ENCODE data around the gene TYRO3. TPM values are rescaled to one million over a fixed set of nuclear protein-coding genes. Genes with fewer than 3 reads are reported as not detected.
A peak's percentile ranks its signal among the peaks of the same experiment; 100 is the strongest.
"Not testable (repeated sequence)": the region's sequence is repeated elsewhere in the genome, so short reads cannot be mapped to it uniquely, and the experiment has no call there.

Gene TYRO3
- total RNA-seq, 2 experiments from 2014 or later, result 0.29 to 0.71 TPM

GRCh38 chr15:41577863-41578735, 19.1 kb downstream of the TYRO3 start:
- Mint-ChIP-seq H3K4me1 (ENCODE audit: low read depth) (no peaks in the 10 kb centered on the region), H3K9me3 (ENCODE audit: insufficient read depth) (no peaks in the 10 kb centered on the region), H3K27ac (no peak overlapping the region), H3K36me3 (ENCODE audit: low read depth) (no peaks in the 10 kb centered on the region), H3K4me3 (no peak overlapping the region), H3K27me3 (ENCODE audit: low read depth) (peaks cover 8% of the 10 kb centered on the region)
- CTCF ChIA-PET, result interaction anchor here (0.8 to 1.8 kb wide), 3 partner anchors 10 to 25 kb away, joined by 3 to 4 read pairs (median 3); no protein-coding TSS in a partner anchor
- POLR2A ChIA-PET, result no interaction called here
- no peak for DNase-seq
- ATAC-seq, result no peak

- DNase-seq (no peak), ATAC-seq (no peak)
- Mint-ChIP-seq H3K27me3 (ENCODE audit: low read depth) (peaks cover 13% of the 10 kb centered on the region), H3K36me3 (ENCODE audit: low read depth) (no peaks in the 10 kb centered on the region), H3K27ac (no peak overlapping the region), H3K9me3 (ENCODE audit: insufficient read depth) (no peaks in the 10 kb centered on the region), H3K4me1 (ENCODE audit: low read depth) (no peaks in the 10 kb centered on the region), H3K4me3 (no peak overlapping the region)
- CTCF ChIA-PET, result interaction anchor here (1.2 to 1.8 kb wide), 2 partner anchors 21 to 25 kb away, joined by 3 to 4 read pairs; no protein-coding TSS in a partner anchor
- POLR2A ChIA-PET, result no interaction called here
Measured at GRCh38 chr15:41578736-41579383, 19.8 kb downstream of the TYRO3 start.

- ChIA-PET POLR2A (no interaction called here), CTCF (interaction anchor here (0.8 to 2.0 kb wide), 5 partner anchors 22 to 323 kb away, joined by 3 to 8 read pairs (median 3); partner anchors contain the start of gene MGA)
- no peaks in the 10 kb centered on the region for H3K36me3 Mint-ChIP-seq (ENCODE audit: low read depth)
- no peak overlapping the region for H3K27ac Mint-ChIP-seq
- H3K27me3 Mint-ChIP-seq (ENCODE audit: low read depth), result peaks cover 22% of the 10 kb centered on the region
- ATAC-seq, result no peak
- DNase-seq, result no peak
- peaks cover 9% of the 10 kb centered on the region for H3K4me1 Mint-ChIP-seq (ENCODE audit: low read depth)
- no peaks in the 10 kb centered on the region for H3K9me3 Mint-ChIP-seq (ENCODE audit: insufficient read depth)
- H3K4me3 Mint-ChIP-seq, result no peak overlapping the region
Measured at GRCh38 chr15:41581110-41581509, 22.1 kb downstream of the TYRO3 start.

GRCh38 chr15:41583795-41584194, 24.8 kb downstream of the TYRO3 start:
- H3K4me3 Mint-ChIP-seq, result no peak overlapping the region

GRCh38 chr15:41584636-41585126, 25.7 kb downstream of the TYRO3 start:
- Mint-ChIP-seq H3K27me3 (ENCODE audit: low read depth) (peaks cover 39% of the 10 kb centered on the region), H3K4me1 (ENCODE audit: low read depth) (peaks cover 9% of the 10 kb centered on the region), H3K36me3 (ENCODE audit: low read depth) (no peaks in the 10 kb centered on the region), H3K4me3 (peak overlapping the region; percentile 45), H3K9me3 (ENCODE audit: insufficient read depth) (no peaks in the 10 kb centered on the region), H3K27ac (no peak overlapping the region)
- CTCF ChIA-PET, result interaction anchor here (1.3 to 2.0 kb wide), 3 partner anchors 11 to 119 kb away, joined by 3 to 8 read pairs (median 8); no protein-coding TSS in a partner anchor
- ATAC-seq (no peak), DNase-seq (no peak)
- POLR2A ChIA-PET, result no interaction called here

More at GRCh38 chr15:41583795-41584194, 24.8 kb downstream of the TYRO3 start:
- ChIA-PET CTCF (no interaction called here), POLR2A (no interaction called here)
- H3K9me3 Mint-ChIP-seq (ENCODE audit: insufficient read depth), result no peaks in the 10 kb centered on the region
- no peak overlapping the region for H3K27ac Mint-ChIP-seq
- H3K36me3 Mint-ChIP-seq (ENCODE audit: low read depth), result no peaks in the 10 kb centered on the region
- DNase-seq (no peak), ATAC-seq (no peak)
- peaks cover 39% of the 10 kb centered on the region for H3K27me3 Mint-ChIP-seq (ENCODE audit: low read depth)
- peaks cover 9% of the 10 kb centered on the region for H3K4me1 Mint-ChIP-seq (ENCODE audit: low read depth)

- Mint-ChIP-seq H3K4me1 (ENCODE audit: low read depth) (peaks cover 9% of the 10 kb centered on the region), H3K4me3 (peak overlapping the region; percentile 45), H3K27ac (no peak overlapping the region), H3K9me3 (ENCODE audit: insufficient read depth) (no peaks in the 10 kb centered on the region), H3K27me3 (ENCODE audit: low read depth) (peaks cover 45% of the 10 kb centered on the region), H3K36me3 (ENCODE audit: low read depth) (no peaks in the 10 kb centered on the region)
- ChIA-PET POLR2A (no interaction called here), CTCF (interaction anchor here (0.7 to 2.0 kb wide), 8 partner anchors 9 to 351 kb away, joined by 3 to 8 read pairs (median 4); no protein-coding TSS in a partner anchor)
- DNase-seq (peak; percentile 25), ATAC-seq (peak; percentile 85)
Measured at GRCh38 chr15:41585127-41586047, 26.4 kb downstream of the TYRO3 start.

- ATAC-seq; H3K4me1 Mint-ChIP-seq (ENCODE audit: low read depth); POLR2A ChIA-PET; H3K27ac Mint-ChIP-seq; H3K9me3 Mint-ChIP-seq (ENCODE audit: insufficient read depth); DNase-seq; H3K36me3 Mint-ChIP-seq (ENCODE audit: low read depth); H3K4me3 Mint-ChIP-seq: not testable (repeated sequence)
- CTCF ChIA-PET, result interaction anchor here (2.0 kb wide), 1 partner anchor 17 kb away, joined by 8 read pairs; no protein-coding TSS in a partner anchor
- H3K27me3 Mint-ChIP-seq (ENCODE audit: low read depth), result peaks cover 46% of the 10 kb centered on the region
Measured at GRCh38 chr15:41586531-41587282, 27.7 kb downstream of the TYRO3 start.

GRCh38 chr15:41589018-41589417, 30.0 kb downstream of the TYRO3 start:
- not testable (repeated sequence) for H3K36me3 Mint-ChIP-seq (ENCODE audit: low read depth)

GRCh38 chr15:41589571-41589970, 30.6 kb downstream of the TYRO3 start:
- CTCF ChIA-PET; H3K4me1 Mint-ChIP-seq (ENCODE audit: low read depth); POLR2A ChIA-PET: not testable (repeated sequence)

More at GRCh38 chr15:41589018-41589417, 30.0 kb downstream of the TYRO3 start:
- H3K27ac Mint-ChIP-seq; ATAC-seq; H3K4me3 Mint-ChIP-seq; H3K9me3 Mint-ChIP-seq (ENCODE audit: insufficient read depth); H3K4me1 Mint-ChIP-seq (ENCODE audit: low read depth); POLR2A ChIA-PET; DNase-seq; CTCF ChIA-PET: not testable (repeated sequence)
- peaks cover 42% of the 10 kb centered on the region for H3K27me3 Mint-ChIP-seq (ENCODE audit: low read depth)

GRCh38 chr15:41591217-41591616, 32.2 kb downstream of the TYRO3 start:
- DNase-seq; H3K4me3 Mint-ChIP-seq; H3K4me1 Mint-ChIP-seq (ENCODE audit: low read depth); ATAC-seq; POLR2A ChIA-PET; H3K9me3 Mint-ChIP-seq (ENCODE audit: insufficient read depth); H3K36me3 Mint-ChIP-seq (ENCODE audit: low read depth); H3K27ac Mint-ChIP-seq: not testable (repeated sequence)
- CTCF ChIA-PET, result interaction anchor here (0.9 to 1.2 kb wide), 2 partner anchors 12 to 125 kb away, joined by 4 read pairs; no protein-coding TSS in a partner anchor
- peaks cover 36% of the 10 kb centered on the region for H3K27me3 Mint-ChIP-seq (ENCODE audit: low read depth)

More at GRCh38 chr15:41589571-41589970, 30.6 kb downstream of the TYRO3 start:
- H3K36me3 Mint-ChIP-seq (ENCODE audit: low read depth); ATAC-seq; DNase-seq; H3K27ac Mint-ChIP-seq; H3K9me3 Mint-ChIP-seq (ENCODE audit: insufficient read depth); H3K4me3 Mint-ChIP-seq: not testable (repeated sequence)
- H3K27me3 Mint-ChIP-seq (ENCODE audit: low read depth), result peaks cover 40% of the 10 kb centered on the region
